GM23248 (cell line): ENCODE measurements around the gene PNPLA8. TPM values are rescaled to one million over a fixed set of nuclear protein-coding genes. Genes with fewer than 3 reads are reported as not detected.

Source experiments
- DNase-seq: peaks from one replicate; pipeline ENCODE4 v3.0.0-alpha.2; 2015
- H2AFZ ChIP-seq: fragments of 200-600 bp; sonication (generic); 2 replicates; pipeline ENCODE4 v1.6.1; 2016; ENCODE audit warnings: antibody characterized with exemption
- H3F3A ChIP-seq: fragments of 200-600 bp; sonication (generic); 2 replicates; pipeline ENCODE4 v1.6.1; 2016; ENCODE audit warnings: mild to moderate bottlenecking, antibody characterized with exemption, mixed run types; ENCODE audit not compliant: insufficient read depth
- H3K27ac ChIP-seq: fragments of 200-600 bp; sonication (generic); 2 replicates; pipeline ENCODE4 v1.5.1; 2016; ENCODE audit warnings: mild to moderate bottlenecking
- H3K27me3 ChIP-seq: fragments of 200-600 bp; sonication (generic); replicated peaks from 2 replicates; pipeline ENCODE4 v1.6.1; 2016; ENCODE audit warnings: mild to moderate bottlenecking; ENCODE audit not compliant: insufficient read depth
- H3K36me3 ChIP-seq: fragments of 200-600 bp; sonication (generic); 2 replicates; pipeline ENCODE4 v1.6.1; 2016; ENCODE audit warnings: low read depth, mild to moderate bottlenecking
- H3K4me1 ChIP-seq: fragments of 200-600 bp; sonication (generic); 2 replicates; pipeline ENCODE4 v1.6.1; 2016; ENCODE audit warnings: mild to moderate bottlenecking; ENCODE audit not compliant: insufficient read depth
- H3K4me2 ChIP-seq: fragments of 200-600 bp; sonication (generic); one replicate; pipeline ENCODE4 v1.6.1; 2016; ENCODE audit warnings: mild to moderate bottlenecking; ENCODE audit not compliant: unreplicated experiment
- H3K4me3 ChIP-seq: fragments of 200-600 bp; sonication (generic); 2 replicates; pipeline ENCODE4 v1.5.1; 2016; ENCODE audit warnings: mild to moderate bottlenecking
- H3K79me2 ChIP-seq: fragments of 200-600 bp; sonication (generic); 2 replicates; pipeline ENCODE4 v1.6.1; 2016; ENCODE audit warnings: mild to moderate bottlenecking; ENCODE audit not compliant: insufficient read depth
- H3K9ac ChIP-seq: fragments of 200-600 bp; sonication (generic); 2 replicates; pipeline ENCODE4 v1.6.1; 2016; ENCODE audit warnings: mild to moderate bottlenecking
- H3K9me2 ChIP-seq: fragments of 200-600 bp; sonication (generic); 2 replicates; pipeline ENCODE4 v1.6.1; 2016; ENCODE audit warnings: mixed run types, mild to moderate bottlenecking, moderate library complexity; ENCODE audit not compliant: insufficient read depth
- H3K9me3 ChIP-seq: fragments of 200-600 bp; sonication (generic); one replicate; pipeline ENCODE4 v1.6.1; 2017; ENCODE audit warnings: low read depth
- H4K20me1 ChIP-seq: fragments of 200-600 bp; sonication (generic); 2 replicates; pipeline ENCODE4 v1.6.0; 2016; ENCODE audit not compliant: insufficient read depth
- EZH2 ChIP-seq: fragments of 200-600 bp; sonication (generic); IDR thresholded peaks from 2 replicates; pipeline ENCODE4 v1.6.1; 2018; ENCODE audit warnings: antibody characterized with exemption, mild to moderate bottlenecking; ENCODE audit not compliant: insufficient read depth, poor library complexity, severe bottlenecking
- EZH2phosphoT487 ChIP-seq: fragments of 200-600 bp; sonication (generic); IDR thresholded peaks from 2 replicates; pipeline ENCODE4 v1.6.1; 2018; ENCODE audit warnings: antibody characterized with exemption, moderate library complexity, mild to moderate bottlenecking, low read depth; ENCODE audit not compliant: insufficient read depth
- WGBS, 2 experiments: methylation state at CpG; one replicate each; pipeline ENCODE4 v1.1.6; 2015 to 2017; ENCODE audit warnings: low lambda C conversion rate in 2 of 2, low coverage in 1 of 2; ENCODE audit errors: missing lambda C conversion rate in 2 of 2; 5-methylcytosine and 5-hydroxymethylcytosine counted together
- in situ Hi-C: fragments of 300-500 bp; cut with MboI; formaldehyde crosslinking; loops from 2 replicates; pipeline ENCODE4 v1.15.0; 2020
- polyA plus RNA-seq: library from polyadenylated mRNA; unstranded; fragments of >200 nt; fragmentation: Nextera tagmentation; extraction: Ambion mirVana; gene quantifications from 2 replicates; pipeline ENCODE4 v1.2.1, GENCODE V29; 2016
- total RNA-seq: library from RNA; depleted of rRNA; stranded (reverse); fragments of >200 nt; shearing (Covaris generic); gene quantifications from 2 replicates; pipeline ENCODE4 v1.2.3, GENCODE V29; 2014

PNPLA8 gene
- total and polyA plus RNA-seq, 2 experiments from 2014 or later: 29.1 to 33.4 TPM

DNA sequence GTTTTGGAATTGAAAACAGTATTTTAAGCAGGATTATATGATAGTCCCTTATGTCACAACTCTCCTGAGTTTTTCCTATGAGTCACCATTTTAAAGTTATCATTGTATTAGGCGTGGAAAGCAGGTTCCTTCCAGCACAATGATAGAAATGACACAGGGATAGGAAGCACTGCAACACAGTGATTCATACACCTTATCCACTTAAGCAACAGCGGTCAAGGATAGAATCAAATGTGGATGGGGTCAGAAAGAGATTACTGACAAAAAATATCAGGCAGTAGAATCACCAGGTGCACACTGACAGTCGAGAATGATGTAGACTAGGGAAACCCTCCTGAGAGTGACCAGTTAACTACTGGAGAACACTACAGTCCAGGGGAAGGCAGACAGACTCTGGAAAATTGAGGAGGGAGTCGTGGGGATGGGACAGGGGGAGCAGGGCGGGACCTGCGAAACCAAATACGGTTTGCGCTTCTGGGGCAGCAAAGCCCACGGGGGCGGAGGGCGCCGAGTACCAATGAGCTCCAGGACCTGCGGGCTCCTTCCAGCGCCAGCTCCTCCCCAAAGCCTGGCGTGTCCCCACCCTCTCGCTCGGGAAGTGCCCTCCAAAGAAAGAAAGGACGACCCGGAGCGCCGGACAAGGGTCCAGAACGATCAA, 479 bp downstream of the PNPLA8 start:
- Histone ChIP-seq H2AFZ (peak overlapping the region; percentile 76), H3K27ac (peak overlapping the region; percentile 97), H3K4me3 (peak overlapping the region; percentile 89), H3F3A (peaks cover 22% of the 10 kb centered on the region), H3K36me3 (no peaks in the 10 kb centered on the region), H4K20me1 (no peaks in the 10 kb centered on the region), H3K9ac (peak overlapping the region; percentile 95), H3K4me2 (peak overlapping the region; percentile 88), H3K4me1 (peaks cover 13% of the 10 kb centered on the region), H3K9me2 (no peaks in the 10 kb centered on the region), H3K27me3 (no peaks in the 10 kb centered on the region), H3K9me3 (no peaks in the 10 kb centered on the region), H3K79me2 (peaks cover 47% of the 10 kb centered on the region)
- 1 to 5% methylated on average over 14 to 21 of the region's 22 CpGs for WGBS, 2 experiments
- no peak for TF ChIP-seq EZH2
- TF ChIP-seq EZH2phosphoT487: no peak
- DNase-seq: peak; percentile 87
- in situ Hi-C loops: no loop called here

DNA sequence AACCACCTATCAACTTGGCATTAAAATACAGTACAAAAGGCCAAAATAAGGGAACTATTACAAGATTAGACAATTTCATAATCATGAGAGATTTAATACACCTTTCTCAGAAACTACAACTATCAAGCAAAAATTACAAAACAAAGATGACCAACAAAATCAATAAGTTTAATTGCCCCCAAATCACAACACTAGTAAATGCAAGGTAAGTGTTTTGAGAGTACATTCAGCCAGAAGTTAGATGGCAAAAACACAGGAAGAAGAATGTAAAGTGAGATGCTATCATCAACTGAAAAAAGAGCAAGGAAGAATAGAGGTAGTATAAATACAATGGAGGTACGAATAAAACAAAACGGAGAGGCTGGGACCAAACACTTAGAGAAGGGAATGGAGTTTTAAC, 3.2 kb downstream of the PNPLA8 start:
- no peak overlapping the region for H3K27ac ChIP-seq
- no peak overlapping the region for H2AFZ ChIP-seq
- H3K36me3 ChIP-seq: no peaks in the 10 kb centered on the region
- H3K4me1 ChIP-seq: peaks cover 13% of the 10 kb centered on the region
- 76 to 81% methylated on average over 2 of the region's 2 CpGs for WGBS, 2 experiments
- TF ChIP-seq EZH2phosphoT487 (no peak), EZH2 (no peak)
- H3K4me2 ChIP-seq: no peak overlapping the region
- H3K9me3 ChIP-seq: no peaks in the 10 kb centered on the region
- H3K9ac ChIP-seq: no peak overlapping the region
- peaks cover 22% of the 10 kb centered on the region for H3F3A ChIP-seq
- H4K20me1 ChIP-seq: no peaks in the 10 kb centered on the region
- in situ Hi-C loops: no loop called here
- no peaks in the 10 kb centered on the region for H3K9me2 ChIP-seq
- no peak overlapping the region for H3K4me3 ChIP-seq
- H3K27me3 ChIP-seq: no peaks in the 10 kb centered on the region
- DNase-seq: no peak
- peaks cover 74% of the 10 kb centered on the region for H3K79me2 ChIP-seq

DNA sequence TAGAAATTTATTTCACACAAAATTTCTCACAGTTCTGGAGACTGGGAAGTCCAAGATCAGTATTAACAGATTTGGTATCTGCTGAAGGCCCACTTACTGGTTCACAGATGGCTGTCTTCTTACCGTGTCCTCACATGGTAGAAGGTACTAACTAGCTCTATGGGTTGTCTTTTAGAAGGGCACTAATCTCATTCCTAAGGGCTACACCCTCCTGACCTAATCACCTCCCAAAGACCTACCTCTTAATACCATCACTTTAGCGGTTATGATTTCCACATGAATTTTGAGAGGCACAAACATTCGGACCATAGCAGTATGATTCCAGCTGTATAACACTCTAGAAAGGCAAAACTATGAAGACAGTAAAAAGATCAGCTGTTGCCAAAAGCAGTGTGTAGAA, 8.0 kb downstream of the PNPLA8 start:
- Histone ChIP-seq H3K79me2 (peaks cover 87% of the 10 kb centered on the region), H3K27ac (no peak overlapping the region), H3K4me2 (no peak overlapping the region), H3K36me3 (peaks cover 12% of the 10 kb centered on the region), H3K4me3 (no peak overlapping the region), H3K4me1 (no peaks in the 10 kb centered on the region), H3F3A (no peaks in the 10 kb centered on the region), H3K9me3 (no peaks in the 10 kb centered on the region), H3K9me2 (no peaks in the 10 kb centered on the region), H2AFZ (no peak overlapping the region), H4K20me1 (no peaks in the 10 kb centered on the region), H3K27me3 (no peaks in the 10 kb centered on the region), H3K9ac (no peak overlapping the region)
- in situ Hi-C loops: no loop called here
- DNase-seq: no peak
- 95 to 96% methylated on average over 3 of the region's 3 CpGs for WGBS, 2 experiments
- TF ChIP-seq EZH2phosphoT487 (no peak), EZH2 (no peak)

DNA sequence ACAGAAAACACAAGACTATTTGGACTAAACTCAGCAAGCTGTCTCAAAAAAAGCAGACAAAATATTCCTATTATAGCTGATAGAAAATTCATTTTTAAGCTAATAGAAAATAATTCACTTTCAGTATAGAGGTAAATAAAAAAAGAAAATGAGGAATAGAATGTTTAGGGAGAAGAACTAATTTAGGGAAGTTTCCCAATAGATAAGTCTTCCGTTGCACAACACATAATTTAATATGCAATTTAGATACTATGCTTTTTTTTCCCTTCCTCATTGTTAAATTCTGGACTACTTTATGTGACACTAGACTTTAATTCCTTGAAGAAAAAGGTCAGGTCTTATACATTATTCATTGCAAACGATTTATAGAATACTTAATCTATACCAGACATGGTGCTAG, 10.3 kb downstream of the PNPLA8 start:
- Histone ChIP-seq H3K4me3 (no peak overlapping the region), H3K9me3 (no peaks in the 10 kb centered on the region), H3K9ac (no peak overlapping the region), H3K27ac (no peak overlapping the region), H3F3A (no peaks in the 10 kb centered on the region), H2AFZ (no peak overlapping the region), H3K4me1 (no peaks in the 10 kb centered on the region), H3K79me2 (peaks cover 64% of the 10 kb centered on the region), H4K20me1 (no peaks in the 10 kb centered on the region), H3K27me3 (no peaks in the 10 kb centered on the region), H3K9me2 (no peaks in the 10 kb centered on the region), H3K36me3 (peaks cover 15% of the 10 kb centered on the region), H3K4me2 (no peak overlapping the region)
- in situ Hi-C loops: no loop called here
- WGBS, 2 experiments: 68 to 72% methylated on average over 2 of the region's 2 CpGs
- no peak for DNase-seq
- TF ChIP-seq EZH2 (no peak), EZH2phosphoT487 (no peak)
